Psoas muscle (tissue), 8 donors: ENCODE measurements around the gene ZNF610. TPM values are rescaled to one million over a fixed set of nuclear protein-coding genes. Genes with fewer than 3 reads are reported as not detected.

ENCODE experiments used
- ATAC-seq, 4 donors: fragments of 200-7000 bp; cut with Tn5 transposase; one replicate each; pipeline ENCODE4 v1.9.1; 2020; ENCODE audit warnings: moderate library complexity in 3 of 4, mild to moderate bottlenecking in 2 of 4
- DNase-seq, 2 donors: peaks; one replicate each; pipeline ENCODE4 v3.0.0-alpha.2; 2020
- H3K27ac ChIP-seq: fragments of 200-600 bp; one replicate; pipeline ENCODE4 v1.8.0; 2022
- H3K27me3 ChIP-seq, 3 donors: fragments of 200-600 bp in 1 of 3; one replicate each; pipeline versions ENCODE4 v1.6.1 to v1.8.0; 2013 to 2022; ENCODE audit warnings: low read length in 2 of 3, mild to moderate bottlenecking in 2 of 3, moderate library complexity in 1 of 3; ENCODE audit not compliant: insufficient read depth in 3 of 3
- H3K36me3 ChIP-seq, 2 donors: fragments of 200-600 bp in 1 of 2; one replicate each; pipeline versions ENCODE4 v1.6.1 to v1.8.0; 2013 to 2022; ENCODE audit warnings: low read depth in 1 of 2, mild to moderate bottlenecking in 1 of 2, moderate library complexity in 1 of 2; ENCODE audit not compliant: insufficient read depth in 1 of 2
- H3K4me1 ChIP-seq: fragments of 200-600 bp; one replicate; pipeline ENCODE4 v1.8.0; 2022
- H3K4me3 ChIP-seq: fragments of 200-600 bp; one replicate; pipeline ENCODE4 v1.8.0; 2022; ENCODE audit warnings: mild to moderate bottlenecking
- H3K9me3 ChIP-seq: fragments of 200-600 bp; one replicate; pipeline ENCODE4 v1.8.0; 2022
- CTCF ChIP-seq: fragments of 200-600 bp; IDR thresholded peaks from one replicate; pipeline ENCODE4 v1.8.0; 2022; ENCODE audit warnings: antibody characterized with exemption
- WGBS, 3 donors: extraction: QIAGEN DNeasy Blood & Tissue Kit; methylation state at CpG; one replicate each; pipeline versions ENCODE4 v1.1.6 to v1.1.7; 2013; 5-methylcytosine and 5-hydroxymethylcytosine counted together
- intact Hi-C, 2 donors: fragments of 100-400 bp; cut with DNase I; formaldehyde crosslinking; loops; one replicate each; pipeline versions ENCODE4 v1.11.0 to v1.14.2; 2022
- polyA plus RNA-seq, 3 donors: library from polyadenylated mRNA; stranded (reverse); fragments of 200-250 nt; gene quantifications; one replicate each; pipeline ENCODE4 v1.2.3, GENCODE V29; 2013
- total RNA-seq, 4 donors: library from RNA; stranded (reverse); fragmentation: NEBNext Ultra II Directional in 2 of 4; extraction: Animal tissue kit (Norgen Biotek cat#: 25700) in 2 of 4; gene quantifications; one replicate each; pipeline versions ENCODE4 v1.2.1 to v1.2.4, GENCODE V29; 2021 to 2023
- donor health status: healthy with polysubstance abuse.
- donor health status: DM: no; HTN: no; CAD: no; lungs with moderate emphysema.
- donor health status: Bipolar disorder and iron deficiency.
- donor health status: healthy.
- donor health status: DM: yes; HTN: yes; CAD: no.
- donor health status: DM: no; HTN: no; CAD: no.
- donor health status: DM: no; HTN: no; CAD: no.
- donor health status: DM: yes; HTN: yes; CAD: no.

The ZNF610 gene
- total and polyA plus RNA-seq, 7 donors = 0.06 to 3.7 (median 0.62) TPM

DNA sequence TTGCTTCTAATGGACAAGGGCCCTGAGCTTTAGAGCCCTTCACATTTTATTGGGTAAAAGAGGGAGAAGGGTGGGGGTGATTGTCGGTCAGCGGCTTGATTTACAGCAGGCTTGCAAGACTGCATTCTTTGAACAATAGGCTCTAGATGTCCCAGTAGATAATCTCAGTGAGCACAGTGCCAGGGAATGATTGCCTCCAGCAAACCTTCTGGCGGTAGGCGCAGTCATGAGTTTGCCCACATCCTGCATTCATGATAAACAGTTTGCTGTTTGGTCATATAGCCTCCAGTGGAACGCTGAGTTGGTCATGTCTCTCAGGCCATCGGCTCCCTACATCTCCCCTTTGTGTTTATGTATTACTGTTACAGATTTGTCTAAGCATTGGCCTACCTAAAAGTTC lies 74.2 kb downstream of the ZNF610 start:
- no peaks in the 10 kb centered on the region for H3K4me1 ChIP-seq
- H3K36me3 ChIP-seq = peaks cover 41 to 76% of the 10 kb centered on the region in 2 donors
- no peak for DNase-seq
- intact Hi-C loops = no loop called here
- H3K27me3 ChIP-seq = no peaks in the 10 kb centered on the region
- no peak for ATAC-seq
- H3K4me3 ChIP-seq = no peak overlapping the region
- 91 to 99% (median 99%) methylated on average over 6 of the region's 6 CpGs for WGBS, 3 donors
- H3K27ac ChIP-seq = no peak overlapping the region
- no peak for TF ChIP-seq CTCF
- H3K9me3 ChIP-seq = peaks cover 63% of the 10 kb centered on the region

- intact Hi-C loops = no loop called here
- no peaks in the 10 kb centered on the region for H3K4me1 ChIP-seq
- H3K4me3 ChIP-seq = no peak overlapping the region
- no peaks in the 10 kb centered on the region for H3K27me3 ChIP-seq
- H3K36me3 ChIP-seq = peaks cover 16 to 21% of the 10 kb centered on the region in 2 donors
- no peak for ATAC-seq
- DNase-seq = no peak
- peaks cover 94% of the 10 kb centered on the region for H3K9me3 ChIP-seq
- 96 to 98% (median 97%) methylated on average over 5 of the region's 5 CpGs for WGBS, 3 donors
- H3K27ac ChIP-seq = no peak overlapping the region
- TF ChIP-seq CTCF = no peak
Measured at GRCh38 chr19:52415711-52416110, 79.7 kb downstream of the ZNF610 start.

Other genes with a start within 250 kb of the ZNF610 start
- 1 to 10 TPM; 3.0 to 4.4 (median 3.2) TPM for gene ZNF841, start 240.5 kb upstream of the ZNF610 start, total RNA-seq
- 1 to 10 TPM; 1.2 to 4.3 (median 2.2) TPM for gene ZNF841, start 240.5 kb upstream of the ZNF610 start, polyA plus RNA-seq
- 1 to 10 TPM; 1.8 to 6.2 (median 3.8) TPM for gene ZNF616, start 196.3 kb upstream of the ZNF610 start, total RNA-seq
- 1 to 10 TPM; 1.5 to 4.8 (median 2.2) TPM for gene ZNF616, start 196.3 kb upstream of the ZNF610 start, polyA plus RNA-seq
- 1 to 10 TPM; 2.1 to 6.4 (median 3.9) TPM for gene ZNF836, start 164.6 kb upstream of the ZNF610 start, total RNA-seq
- 1 to 10 TPM; 1.3 to 4.4 (median 1.8) TPM for gene ZNF836, start 164.6 kb upstream of the ZNF610 start, polyA plus RNA-seq
- 100 to 1,000 TPM; 182 to 340 (median 268) TPM for gene PPP2R1A, start 146.2 kb upstream of the ZNF610 start, total RNA-seq
- gene PPP2R1A, start 146.2 kb upstream of the ZNF610 start, polyA plus RNA-seq = 100 to 1,000 TPM; 127 to 400 (median 139) TPM
- 10 to 100 TPM in 2 of 4 donors, 1 to 10 TPM in 2; 6.3 to 10.4 (median 8.8) TPM for gene ZNF766, start 66.7 kb upstream of the ZNF610 start, total RNA-seq
- 10 to 100 TPM in 1 of 3 donors, 1 to 10 TPM in 2; 3.6 to 10.7 (median 3.8) TPM for gene ZNF766, start 66.7 kb upstream of the ZNF610 start, polyA plus RNA-seq
- gene ZNF480, start 39.1 kb upstream of the ZNF610 start, total RNA-seq = 10 to 100 TPM in 1 of 4 donors, 1 to 10 TPM in 3; 6.2 to 10.5 (median 7.0) TPM
- 1 to 10 TPM; 4.6 to 7.0 (median 5.3) TPM for gene ZNF480, start 39.1 kb upstream of the ZNF610 start, polyA plus RNA-seq
- gene ZNF880, start 33.7 kb downstream of the ZNF610 start, total RNA-seq = 1 to 10 TPM; 5.9 to 9.0 (median 8.2) TPM
- gene ZNF880, start 33.7 kb downstream of the ZNF610 start, polyA plus RNA-seq = 10 to 100 TPM in 1 of 3 donors, 1 to 10 TPM in 2; 4.2 to 12.0 (median 4.6) TPM
- gene ZNF528, start 61.6 kb downstream of the ZNF610 start, total RNA-seq = 10 to 100 TPM in 1 of 4 donors, 1 to 10 TPM in 3; 5.8 to 12.8 (median 6.0) TPM
- 10 to 100 TPM in 1 of 3 donors, 1 to 10 TPM in 2; 3.0 to 18.3 (median 4.2) TPM for gene ZNF528, start 61.6 kb downstream of the ZNF610 start, polyA plus RNA-seq
- gene ZNF534, start 92.9 kb downstream of the ZNF610 start, total RNA-seq = under 1 TPM in 2 of 4 donors, not detected in 2; 0.11 to 0.16 TPM
- under 1 TPM; 0.07 to 0.52 (median 0.14) TPM for gene ZNF534, start 92.9 kb downstream of the ZNF610 start, polyA plus RNA-seq
- under 1 TPM; 0.25 to 0.71 (median 0.54) TPM for gene ZNF578, start 117.3 kb downstream of the ZNF610 start, total RNA-seq
- under 1 TPM; 0.10 to 0.55 (median 0.41) TPM for gene ZNF578, start 117.3 kb downstream of the ZNF610 start, polyA plus RNA-seq
- 10 to 100 TPM in 2 of 4 donors, 1 to 10 TPM in 2; 7.5 to 12.6 (median 10.1) TPM for gene ZNF808, start 191.4 kb downstream of the ZNF610 start, total RNA-seq
- 1 to 10 TPM in 2 of 3 donors, under 1 TPM in 1; 0.83 to 8.4 (median 2.0) TPM for gene ZNF808, start 191.4 kb downstream of the ZNF610 start, polyA plus RNA-seq
- 10 to 100 TPM in 1 of 4 donors, 1 to 10 TPM in 3; 4.5 to 10.3 (median 7.9) TPM for gene ZNF701, start 234.0 kb downstream of the ZNF610 start, total RNA-seq
- gene ZNF701, start 234.0 kb downstream of the ZNF610 start, polyA plus RNA-seq = 10 to 100 TPM in 1 of 3 donors, 1 to 10 TPM in 2; 2.0 to 10.5 (median 3.6) TPM